ENCODE results near the gene ARID3B.
"Not testable (repeated sequence)": the region's sequence is repeated elsewhere in the genome, so short reads cannot be mapped to it uniquely, and the experiment has no call there.

Gene ARID3B

GRCh38 chr15:74568594-74568993 is 27.6 kb downstream of the ARID3B start:
- no peak for DNase-seq (ENCODE audit: low read depth)

- no peak for DNase-seq (ENCODE audit: low read depth)
These were observed 28.7 kb downstream of the ARID3B start for GRCh38 chr15:74569731-74570070.

DNA sequence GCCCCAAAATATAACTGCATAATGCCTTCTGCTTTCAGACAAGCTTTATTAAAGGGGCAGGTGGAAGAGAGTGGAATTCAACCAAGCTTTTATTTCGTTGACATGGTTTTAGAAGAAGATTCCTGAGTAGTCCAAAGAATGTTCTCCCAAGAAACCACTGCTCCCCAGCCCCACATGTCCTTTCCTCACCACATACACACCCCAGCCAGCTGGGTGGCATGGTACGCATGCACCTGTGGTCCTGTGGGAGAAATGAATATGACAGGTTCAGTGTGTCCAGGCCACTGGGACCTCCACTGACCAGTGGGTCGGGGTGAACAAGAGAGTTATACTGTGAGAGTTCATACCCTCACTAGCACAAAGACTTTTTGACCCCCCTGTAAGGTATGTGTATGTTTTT is 30.2 kb downstream of the ARID3B start:
- DNase-seq (ENCODE audit: low read depth) = no peak

- DNase-seq (ENCODE audit: low read depth) = no peak
These were observed 33.0 kb downstream of the ARID3B start for GRCh38 chr15:74573987-74574386.

- no peak for DNase-seq (ENCODE audit: low read depth)
These were observed 37.5 kb downstream of the ARID3B start for GRCh38 chr15:74578496-74578994.

DNA sequence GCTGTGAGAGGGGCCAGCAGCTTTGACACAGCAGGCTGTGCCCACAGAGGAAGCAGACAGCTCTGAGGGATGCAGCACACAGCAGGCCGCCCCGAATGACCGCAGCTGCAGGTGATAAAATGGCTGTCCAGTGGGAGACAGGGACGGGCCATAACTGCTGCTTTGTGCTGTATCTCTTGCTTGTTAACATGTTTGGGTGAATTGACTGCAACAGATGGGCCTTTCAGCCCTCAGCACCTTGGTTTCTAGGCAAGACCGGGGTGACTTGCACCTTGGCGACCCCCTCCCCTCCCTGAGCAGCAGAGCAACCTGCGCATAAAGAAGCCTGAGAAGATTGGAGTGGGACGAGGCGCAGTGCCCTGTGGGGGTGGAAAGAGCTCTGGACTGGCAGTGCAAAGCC is 38.0 kb downstream of the ARID3B start:
- DNase-seq (ENCODE audit: low read depth) = no peak

GRCh38 chr15:74580538-74581350 is 39.7 kb downstream of the ARID3B start:
- DNase-seq (ENCODE audit: low read depth) = no peak

DNA sequence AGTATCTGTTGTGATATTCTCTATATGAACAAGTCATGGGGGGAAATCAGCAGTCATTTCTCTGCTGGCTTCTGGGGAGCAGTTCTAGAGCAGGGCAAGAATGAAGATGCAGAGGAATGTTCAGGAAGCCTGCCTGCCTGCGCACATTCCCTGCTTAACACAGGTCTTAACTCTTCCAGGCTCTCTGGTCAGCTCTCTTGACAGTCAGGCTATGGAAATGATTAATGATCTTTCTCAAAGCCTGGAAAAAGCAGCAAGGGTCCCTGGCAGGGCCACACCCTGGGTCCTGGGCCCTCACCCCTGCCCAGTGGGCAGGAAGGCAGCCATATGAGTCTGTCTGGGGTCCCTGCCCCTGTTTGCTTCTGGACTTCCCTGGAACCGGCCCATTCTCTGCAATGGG is 43.2 kb downstream of the ARID3B start:
- no peak for DNase-seq (ENCODE audit: low read depth)

GRCh38 chr15:74584779-74585178 is 43.8 kb downstream of the ARID3B start:
- DNase-seq (ENCODE audit: low read depth) = no peak

DNA sequence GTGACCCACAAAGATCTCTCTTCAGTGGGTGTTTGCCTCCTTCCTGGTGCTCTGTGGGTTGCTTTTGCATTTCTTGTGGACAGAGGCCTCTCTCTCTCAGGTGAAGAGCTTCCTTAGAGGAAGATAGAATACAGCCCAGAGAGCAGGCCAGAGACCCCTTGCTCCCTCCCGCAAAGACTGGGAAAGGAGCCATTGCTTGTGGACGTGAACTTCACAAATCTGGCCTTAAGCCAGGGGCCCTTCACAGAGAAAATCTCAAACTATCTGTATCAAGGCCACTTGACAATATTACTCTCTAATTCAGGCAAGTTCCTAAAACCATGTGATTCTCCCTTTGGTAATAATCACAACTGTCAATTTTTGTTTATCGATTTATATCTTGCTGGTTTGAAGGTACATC is 44.2 kb downstream of the ARID3B start:
- no peak for DNase-seq (ENCODE audit: low read depth)

DNA sequence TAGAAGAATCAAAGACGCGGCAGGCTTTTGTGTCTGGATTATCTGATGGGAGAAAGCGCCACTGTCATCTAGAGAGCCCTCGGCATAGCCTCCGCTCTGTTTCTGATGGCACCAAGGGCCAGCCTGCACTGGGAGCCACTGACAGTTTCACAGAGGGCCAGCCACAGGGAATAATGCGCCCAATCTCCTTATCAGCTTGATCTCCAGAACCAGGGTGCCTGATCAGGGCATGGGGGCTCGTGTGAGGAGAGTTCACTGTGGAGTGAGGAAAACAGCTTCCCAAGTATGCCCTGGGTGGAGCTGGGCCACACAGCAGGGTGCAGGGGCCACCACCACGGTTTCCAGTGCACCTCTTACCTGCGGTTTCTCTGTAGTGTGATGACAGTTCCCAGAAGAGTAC is 44.8 kb downstream of the ARID3B start:
- DNase-seq (ENCODE audit: low read depth) = no peak

DNA sequence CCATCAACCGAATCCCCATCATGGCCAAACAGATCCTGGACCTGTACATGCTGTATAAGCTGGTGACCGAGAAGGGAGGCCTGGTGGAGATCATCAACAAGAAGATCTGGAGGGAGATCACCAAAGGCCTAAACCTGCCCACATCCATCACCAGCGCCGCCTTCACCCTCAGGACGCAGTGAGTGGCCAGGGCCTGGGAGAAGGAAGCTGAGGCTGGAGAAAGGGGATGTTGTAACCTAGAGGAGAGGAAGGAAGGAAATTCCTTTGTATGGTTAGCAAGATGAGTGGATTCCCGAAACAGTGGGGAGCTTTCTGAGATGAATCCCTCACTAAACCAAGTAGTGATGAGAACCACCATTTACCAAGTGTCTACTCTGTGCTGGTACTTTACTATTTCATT is 48.8 kb downstream of the ARID3B start:
- DNase-seq (ENCODE audit: low read depth) = no peak

DNA sequence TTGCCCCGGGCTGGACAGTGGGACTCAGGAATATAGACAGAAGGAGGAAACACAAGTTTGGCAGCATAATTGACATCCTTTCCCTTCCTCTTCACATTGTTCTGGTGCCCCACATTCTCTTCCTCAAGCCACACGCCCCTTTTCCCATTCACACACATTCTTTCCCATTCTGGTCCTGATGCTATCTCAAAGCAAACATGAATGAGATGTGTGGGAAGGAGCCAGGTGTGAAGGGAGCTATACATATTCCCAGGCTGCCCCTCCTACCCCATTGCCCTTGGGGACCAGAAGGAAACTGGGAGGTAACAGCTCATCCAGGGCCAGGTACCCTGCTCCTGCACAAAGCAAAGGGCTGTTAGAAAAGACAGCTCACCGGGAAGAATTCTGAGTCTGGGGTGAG is 51.2 kb downstream of the ARID3B start:
- no peak for DNase-seq (ENCODE audit: low read depth)

- no peak for DNase-seq (ENCODE audit: low read depth)
These were observed 52.1 kb downstream of the ARID3B start for GRCh38 chr15:74593122-74593521.

- DNase-seq (ENCODE audit: low read depth) = no peak
These were observed 53.4 kb downstream of the ARID3B start for GRCh38 chr15:74594455-74594854.

DNA sequence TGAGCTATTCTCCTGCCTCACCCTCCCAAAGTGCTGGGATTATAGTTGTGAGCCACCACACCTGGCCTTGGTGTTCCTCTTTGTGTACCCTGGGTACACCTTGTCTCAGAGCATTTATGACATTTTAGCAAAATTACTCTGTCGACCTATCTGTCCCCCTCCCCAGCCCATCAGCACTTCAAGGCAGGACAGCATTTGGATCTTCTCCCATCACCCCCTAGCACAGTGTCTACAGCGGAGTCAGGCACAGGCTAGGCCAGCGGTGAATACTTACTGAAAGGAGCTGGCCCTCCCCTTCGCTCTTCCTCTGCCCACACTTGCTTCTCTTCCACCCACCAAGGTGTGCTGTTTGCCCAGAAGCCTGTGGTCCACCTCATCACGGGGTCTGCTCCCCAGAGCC is 54.3 kb downstream of the ARID3B start:
- DNase-seq (ENCODE audit: low read depth) = no peak

DNA sequence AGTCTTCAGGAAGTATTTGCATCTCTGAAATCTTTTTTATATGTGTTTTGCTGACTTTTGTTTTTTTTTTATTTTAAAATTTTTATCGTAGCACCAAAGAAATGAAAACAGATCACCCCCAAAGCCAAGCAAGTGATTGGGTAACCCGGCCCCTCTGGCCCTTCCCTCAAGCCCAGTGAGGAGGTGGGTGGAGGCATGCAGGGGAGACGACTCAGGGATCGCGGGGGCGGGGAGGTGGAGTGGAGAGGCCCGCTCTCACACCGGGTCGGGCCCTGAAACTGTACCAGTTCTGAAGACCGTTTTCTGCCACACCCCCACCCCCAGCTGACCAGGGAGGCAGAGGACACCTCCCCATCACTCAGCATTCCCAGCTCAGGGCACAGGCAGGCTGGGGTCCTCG is 55.7 kb downstream of the ARID3B start:
- not testable (repeated sequence) for DNase-seq (ENCODE audit: low read depth)

- DNase-seq (ENCODE audit: low read depth) = not testable (repeated sequence)
These were observed 56.2 kb downstream of the ARID3B start for GRCh38 chr15:74597146-74597705.

- DNase-seq (ENCODE audit: low read depth) = peak; percentile 56
These were observed 57.3 kb downstream of the ARID3B start for GRCh38 chr15:74598126-74598842.

DNA sequence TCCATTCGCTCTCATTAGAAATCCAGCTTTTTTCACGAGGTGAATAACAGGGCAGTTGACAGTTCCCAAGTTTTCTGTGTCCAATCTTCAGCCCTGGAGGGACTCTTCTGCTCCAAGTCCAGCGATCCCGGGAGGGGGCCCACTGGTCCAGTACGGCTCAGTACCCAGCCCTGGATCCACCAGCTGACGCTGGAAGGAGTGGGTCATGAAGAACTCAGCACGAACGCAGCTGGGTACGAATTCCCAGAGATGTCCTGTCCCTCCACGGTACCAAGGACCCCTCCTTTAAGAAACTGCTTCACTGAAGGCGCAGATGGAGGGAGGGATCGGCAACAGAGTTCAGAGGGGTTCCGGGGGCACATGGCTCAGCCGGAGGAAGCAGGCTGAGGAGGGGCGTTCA is 58.1 kb downstream of the ARID3B start:
- DNase-seq (ENCODE audit: low read depth) = no peak

- no peak for DNase-seq (ENCODE audit: low read depth)
These were observed 62.2 kb downstream of the ARID3B start for GRCh38 chr15:74603026-74603788.
